KOPT-K1 (cell line): Measurements from ENCODE around the gene NEK7.
A peak's percentile ranks its signal among the peaks of the same experiment; 100 is the strongest.
"Not testable (repeated sequence)": the region's sequence is repeated elsewhere in the genome, so short reads cannot be mapped to it uniquely, and the experiment has no call there.

Experiments
- H3K27ac ChIP-seq: fragments of 200-600 bp; sonication (generic); 2 replicates; pipeline ENCODE4 v1.5.1; 2016; ENCODE audit warnings: antibody characterized with exemption, mild to moderate bottlenecking, low read depth, low read length; ENCODE audit not compliant: poor library complexity, severe bottlenecking
- H3K36me3 ChIP-seq: fragments of 200-600 bp; sonication (generic); 2 replicates; pipeline ENCODE4 v1.5.1; 2017; ENCODE audit warnings: antibody characterized with exemption, mild to moderate bottlenecking, low read length, moderate library complexity; ENCODE audit not compliant: insufficient read depth
- H3K9me3 ChIP-seq: fragments of 200-600 bp; sonication (generic); 2 replicates; pipeline ENCODE4 v1.5.1; 2017; ENCODE audit warnings: antibody characterized with exemption, low read length, mild to moderate bottlenecking; ENCODE audit not compliant: insufficient read depth, poor library complexity, severe bottlenecking

Gene NEK7

GRCh38 chr1:198197285-198197684 lies 40.5 kb downstream of the NEK7 start:
- Histone ChIP-seq H3K27ac (no peak overlapping the region), H3K36me3 (peaks cover 4% of the 10 kb centered on the region), H3K9me3 (peaks cover 4% of the 10 kb centered on the region)

GRCh38 chr1:198199105-198199504 lies 42.3 kb downstream of the NEK7 start:
- Histone ChIP-seq H3K27ac (peak overlapping the region; percentile 10), H3K9me3 (peaks cover 11% of the 10 kb centered on the region), H3K36me3 (peaks cover 11% of the 10 kb centered on the region)

GRCh38 chr1:198201956-198202784 lies 45.4 kb downstream of the NEK7 start:
- H3K9me3 ChIP-seq: peaks cover 8% of the 10 kb centered on the region
- H3K36me3 ChIP-seq: peaks cover 11% of the 10 kb centered on the region
- H3K27ac ChIP-seq: no peak overlapping the region

- Histone ChIP-seq H3K27ac (no peak overlapping the region), H3K36me3 (peaks cover 11% of the 10 kb centered on the region), H3K9me3 (peaks cover 8% of the 10 kb centered on the region)
Measured at GRCh38 chr1:198203434-198203833, 46.6 kb downstream of the NEK7 start.

- Histone ChIP-seq H3K27ac (no peak overlapping the region), H3K36me3 (peaks cover 18% of the 10 kb centered on the region), H3K9me3 (peaks cover 12% of the 10 kb centered on the region)
Measured at GRCh38 chr1:198205016-198205684, 48.4 kb downstream of the NEK7 start.

- H3K9me3 ChIP-seq: peaks cover 21% of the 10 kb centered on the region
- H3K36me3 ChIP-seq: peaks cover 25% of the 10 kb centered on the region
- H3K27ac ChIP-seq: no peak overlapping the region
Measured at GRCh38 chr1:198206292-198206691, 49.5 kb downstream of the NEK7 start.

- H3K36me3 ChIP-seq: peaks cover 41% of the 10 kb centered on the region
- peaks cover 67% of the 10 kb centered on the region for H3K9me3 ChIP-seq
- H3K27ac ChIP-seq: no peak overlapping the region
Measured at GRCh38 chr1:198211696-198212095, 54.9 kb downstream of the NEK7 start.

- peaks cover 41% of the 10 kb centered on the region for H3K36me3 ChIP-seq
- H3K9me3 ChIP-seq: peaks cover 72% of the 10 kb centered on the region
- no peak overlapping the region for H3K27ac ChIP-seq
Measured at GRCh38 chr1:198212126-198212525, 55.3 kb downstream of the NEK7 start.

GRCh38 chr1:198212675-198213074 lies 55.9 kb downstream of the NEK7 start:
- Histone ChIP-seq H3K9me3 (peaks cover 77% of the 10 kb centered on the region), H3K27ac (no peak overlapping the region), H3K36me3 (peaks cover 41% of the 10 kb centered on the region)

- peaks cover 87% of the 10 kb centered on the region for H3K9me3 ChIP-seq
- H3K27ac ChIP-seq: no peak overlapping the region
- H3K36me3 ChIP-seq: peaks cover 37% of the 10 kb centered on the region
Measured at GRCh38 chr1:198214924-198215323, 58.1 kb downstream of the NEK7 start.

- Histone ChIP-seq H3K9me3 (peaks cover 64% of the 10 kb centered on the region), H3K36me3 (peaks cover 27% of the 10 kb centered on the region), H3K27ac (no peak overlapping the region)
Measured at GRCh38 chr1:198220428-198220827, 63.6 kb downstream of the NEK7 start.

- H3K27ac ChIP-seq: not testable (repeated sequence)
- H3K36me3 ChIP-seq: peaks cover 21% of the 10 kb centered on the region
- peaks cover 39% of the 10 kb centered on the region for H3K9me3 ChIP-seq
Measured at GRCh38 chr1:198227010-198227409, 70.2 kb downstream of the NEK7 start.

GRCh38 chr1:198227454-198227853 lies 70.7 kb downstream of the NEK7 start:
- H3K9me3 ChIP-seq: peaks cover 36% of the 10 kb centered on the region
- H3K27ac ChIP-seq: not testable (repeated sequence)
- peaks cover 17% of the 10 kb centered on the region for H3K36me3 ChIP-seq

- Histone ChIP-seq H3K36me3 (peaks cover 13% of the 10 kb centered on the region), H3K27ac (no peak overlapping the region)
Measured at GRCh38 chr1:198228925-198229324, 72.1 kb downstream of the NEK7 start.

GRCh38 chr1:198231779-198232178 lies 75.0 kb downstream of the NEK7 start:
- H3K27ac ChIP-seq: no peak overlapping the region
- peaks cover 30% of the 10 kb centered on the region for H3K36me3 ChIP-seq
- peaks cover 20% of the 10 kb centered on the region for H3K9me3 ChIP-seq

More at GRCh38 chr1:198228925-198229324, 72.1 kb downstream of the NEK7 start:
- H3K9me3 ChIP-seq: peaks cover 22% of the 10 kb centered on the region
